ENCODE measurements around the gene OR8J3. TPM values are rescaled to one million over a fixed set of nuclear protein-coding genes. Genes with fewer than 3 reads are reported as not detected.
"Not testable (repeated sequence)": the region's sequence is repeated elsewhere in the genome, so short reads cannot be mapped to it uniquely, and the experiment has no call there.

The OR8J3 gene, protein sequence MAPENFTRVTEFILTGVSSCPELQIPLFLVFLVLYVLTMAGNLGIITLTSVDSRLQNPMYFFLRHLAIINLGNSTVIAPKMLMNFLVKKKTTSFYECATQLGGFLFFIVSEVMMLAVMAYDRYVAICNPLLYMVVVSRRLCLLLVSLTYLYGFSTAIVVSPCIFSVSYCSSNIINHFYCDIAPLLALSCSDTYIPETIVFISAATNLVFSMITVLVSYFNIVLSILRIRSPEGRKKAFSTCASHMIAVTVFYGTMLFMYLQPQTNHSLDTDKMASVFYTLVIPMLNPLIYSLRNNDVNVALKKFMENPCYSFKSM
- not detected for polyA plus RNA-seq (2012; ENCODE audit: low read depth, missing spikeins)

DNA sequence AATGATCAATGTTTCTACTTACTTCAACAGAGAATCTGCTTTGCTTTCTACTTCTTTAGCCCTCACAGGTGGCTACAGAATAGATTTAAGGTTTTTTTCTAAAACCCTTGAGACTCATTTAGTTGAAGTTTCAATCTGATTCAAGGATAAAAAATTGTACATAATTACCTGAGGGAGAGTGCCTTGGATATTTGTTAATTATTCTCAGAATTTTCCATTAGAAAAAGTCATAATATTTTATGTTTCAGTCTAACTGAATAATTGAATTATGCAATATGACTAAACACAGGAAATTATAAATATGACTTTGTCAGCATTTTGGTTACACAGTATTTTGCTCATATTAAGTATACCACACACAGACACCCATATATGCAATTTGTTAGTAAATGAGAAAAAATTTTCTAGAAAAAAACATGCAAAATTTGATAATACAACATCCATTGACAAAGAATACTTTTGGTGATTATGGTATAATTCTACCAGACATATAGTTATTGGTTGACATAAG lies at the start of gene OR8J3:
OR8J3 (minus strand) TSS at position 51 of the 511 bp plus-strand sequence. CDS start 2,483 bp downstream, outside the sequence.
- TF ChIP-seq PAX5 (IDR thresholded peaks at IDR 0.05; ENCODE audit: insufficient read depth, low read length, severe bottlenecking) (no peak), SPI1 (IDR thresholded peaks at IDR 0.05; ENCODE audit: low read depth, low read length) (no peak), POLR2A (IDR thresholded peaks at IDR 0.05; ENCODE audit: low read depth, low read length) (no peak), TAF1 (IDR thresholded peaks at IDR 0.05; ENCODE audit: low read depth, low read length) (no peak), POLR2AphosphoS5 (IDR thresholded peaks at IDR 0.05; ENCODE audit: low read depth, low read length) (no peak), POU2F2 (IDR thresholded peaks at IDR 0.05; ENCODE audit: low read depth, low read length) (no peak)
- no peak for FAIRE-seq

DNA sequence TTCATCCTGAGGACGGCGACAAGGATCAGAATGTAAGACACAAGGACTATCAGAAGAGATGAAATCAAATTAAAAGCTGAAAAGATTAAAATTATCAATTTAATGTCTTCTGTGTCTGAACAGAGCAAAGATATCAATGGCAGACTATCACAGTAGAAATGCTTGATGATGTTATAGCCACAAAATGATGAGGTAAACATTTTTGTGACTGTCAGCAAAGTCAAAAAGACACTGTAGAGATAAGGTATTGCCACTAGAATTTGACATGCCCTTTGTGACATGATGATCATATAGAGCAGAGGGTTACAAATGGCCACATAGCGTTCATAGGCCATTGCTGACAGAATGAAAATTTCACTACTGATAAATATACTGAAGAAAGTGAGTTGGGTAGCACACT lies 48.6 kb upstream of the OR8J3 start:
- DNase-seq (ENCODE audit: insufficient read length, low spot score) (no peak), FAIRE-seq (no peak)
- TF ChIP-seq POU2F2 (IDR thresholded peaks at IDR 0.05; ENCODE audit: low read depth, low read length) (no peak), SPI1 (IDR thresholded peaks at IDR 0.05; ENCODE audit: low read depth, low read length) (no peak), POLR2A (IDR thresholded peaks at IDR 0.05; ENCODE audit: low read depth, low read length) (no peak), TAF1 (IDR thresholded peaks at IDR 0.05; ENCODE audit: low read depth, low read length) (no peak), POLR2AphosphoS5 (IDR thresholded peaks at IDR 0.05; ENCODE audit: low read depth, low read length) (no peak), PAX5 (IDR thresholded peaks at IDR 0.05; ENCODE audit: insufficient read depth, low read length, severe bottlenecking) (no peak)

More for the DNA sequence above, at the start of gene OR8J3:
- DNase-seq (ENCODE audit: insufficient read length, low spot score): no peak

- FAIRE-seq: no peak
- DNase-seq (ENCODE audit: insufficient read length, low spot score): no peak
- TF ChIP-seq POLR2AphosphoS5 (IDR thresholded peaks at IDR 0.05; ENCODE audit: low read depth, low read length): no peak
- no peak for TF ChIP-seq PAX5 (IDR thresholded peaks at IDR 0.05; ENCODE audit: insufficient read depth, low read length, severe bottlenecking)
- no peak for TF ChIP-seq POLR2A (IDR thresholded peaks at IDR 0.05; ENCODE audit: low read depth, low read length)
- TF ChIP-seq SPI1 (IDR thresholded peaks at IDR 0.05; ENCODE audit: low read depth, low read length): no peak
- TF ChIP-seq POU2F2 (IDR thresholded peaks at IDR 0.05; ENCODE audit: low read depth, low read length): no peak
- TF ChIP-seq TAF1 (IDR thresholded peaks at IDR 0.05; ENCODE audit: low read depth, low read length): no peak
These were observed 43.5 kb upstream of the OR8J3 start for GRCh38 chr11:56183459-56183858.

- no peak for FAIRE-seq
- no peak for TF ChIP-seq PAX5 (IDR thresholded peaks at IDR 0.05; ENCODE audit: insufficient read depth, low read length, severe bottlenecking)
- TF ChIP-seq SPI1 (IDR thresholded peaks at IDR 0.05; ENCODE audit: low read depth, low read length): no peak
- no peak for TF ChIP-seq POLR2AphosphoS5 (IDR thresholded peaks at IDR 0.05; ENCODE audit: low read depth, low read length)
- TF ChIP-seq POLR2A (IDR thresholded peaks at IDR 0.05; ENCODE audit: low read depth, low read length): no peak
- TF ChIP-seq TAF1 (IDR thresholded peaks at IDR 0.05; ENCODE audit: low read depth, low read length): no peak
- no peak for TF ChIP-seq POU2F2 (IDR thresholded peaks at IDR 0.05; ENCODE audit: low read depth, low read length)
- no peak for DNase-seq (ENCODE audit: insufficient read length, low spot score)
These were observed 36.3 kb upstream of the OR8J3 start, which contains the start of gene OR5J2 for GRCh38 chr11:56176318-56176717. TSS of gene OR5J2 (plus strand) at chr11:56176618. CDS start at chr11:56176618, 0 bp downstream.

GRCh38 chr11:56172256-56172830 lies 32.3 kb upstream of the OR8J3 start:
- no peak for DNase-seq (ENCODE audit: insufficient read length, low spot score)
- FAIRE-seq: no peak
- TF ChIP-seq POLR2AphosphoS5 (IDR thresholded peaks at IDR 0.05; ENCODE audit: low read depth, low read length) (no peak), SPI1 (IDR thresholded peaks at IDR 0.05; ENCODE audit: low read depth, low read length) (no peak), POLR2A (IDR thresholded peaks at IDR 0.05; ENCODE audit: low read depth, low read length) (no peak), PAX5 (IDR thresholded peaks at IDR 0.05; ENCODE audit: insufficient read depth, low read length, severe bottlenecking) (no peak), POU2F2 (IDR thresholded peaks at IDR 0.05; ENCODE audit: low read depth, low read length) (no peak)

DNA sequence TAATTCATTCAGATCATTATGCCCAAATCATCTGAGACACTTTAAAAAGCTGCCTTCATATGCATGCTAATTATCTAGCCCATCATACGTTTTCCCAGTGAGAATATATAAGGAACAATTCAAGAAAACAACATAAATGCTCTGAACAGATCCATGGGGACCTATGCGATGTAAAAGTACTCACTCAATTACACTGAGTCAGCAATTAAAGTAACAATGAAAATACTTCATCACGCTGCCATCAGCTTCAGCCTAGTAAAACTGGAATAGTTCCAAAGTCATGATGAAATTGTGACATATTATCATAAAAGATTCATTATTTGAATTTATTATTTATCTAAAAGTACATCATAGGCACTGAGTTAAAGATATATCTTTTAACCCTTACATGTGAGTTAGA lies 23.8 kb upstream of the OR8J3 start:
- TF ChIP-seq SPI1 (IDR thresholded peaks at IDR 0.05; ENCODE audit: low read depth, low read length): no peak
- no peak for TF ChIP-seq POU2F2 (IDR thresholded peaks at IDR 0.05; ENCODE audit: low read depth, low read length)
- no peak for TF ChIP-seq POLR2AphosphoS5 (IDR thresholded peaks at IDR 0.05; ENCODE audit: low read depth, low read length)
- no peak for TF ChIP-seq PAX5 (IDR thresholded peaks at IDR 0.05; ENCODE audit: insufficient read depth, low read length, severe bottlenecking)
- TF ChIP-seq TAF1 (IDR thresholded peaks at IDR 0.05; ENCODE audit: low read depth, low read length): no peak

GRCh38 chr11:56160217-56160616 lies 20.2 kb upstream of the OR8J3 start, which contains the start of gene OR8K5:
TSS of gene OR8K5 (minus strand) at chr11:56160317. CDS start at chr11:56160317, 0 bp downstream.
- no peak for TF ChIP-seq SPI1 (IDR thresholded peaks at IDR 0.05; ENCODE audit: low read depth, low read length)
- no peak for TF ChIP-seq POU2F2 (IDR thresholded peaks at IDR 0.05; ENCODE audit: low read depth, low read length)
- TF ChIP-seq TAF1 (IDR thresholded peaks at IDR 0.05; ENCODE audit: low read depth, low read length): no peak
- no peak for TF ChIP-seq PAX5 (IDR thresholded peaks at IDR 0.05; ENCODE audit: insufficient read depth, low read length, severe bottlenecking)
- TF ChIP-seq POLR2A (IDR thresholded peaks at IDR 0.05; ENCODE audit: low read depth, low read length): no peak
- FAIRE-seq (no peak), DNase-seq (ENCODE audit: insufficient read length, low spot score) (no peak)

More for the DNA sequence above, 23.8 kb upstream of the OR8J3 start:
- DNase-seq (ENCODE audit: insufficient read length, low spot score): no peak
- no peak for FAIRE-seq

DNA sequence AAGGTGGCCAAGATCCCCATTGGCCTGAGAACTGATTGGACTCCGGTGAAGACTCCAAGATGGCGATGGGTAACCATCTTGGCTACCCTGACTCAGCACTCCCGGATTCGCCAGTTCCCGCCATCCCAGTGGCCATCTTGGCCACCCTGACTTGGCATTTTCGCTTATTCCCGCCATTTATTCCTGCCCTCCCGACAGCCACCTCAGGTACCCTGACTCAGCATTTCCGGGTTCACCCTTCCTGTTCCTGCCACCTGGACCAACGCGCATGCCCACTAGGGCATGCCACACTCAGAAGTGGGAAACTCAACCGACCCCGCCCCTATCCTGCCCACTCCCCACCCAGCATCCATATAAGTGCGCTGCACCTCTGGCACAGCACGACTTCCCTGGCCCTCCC lies 12.3 kb upstream of the OR8J3 start:
- DNase-seq (ENCODE audit: insufficient read length, low spot score) (no peak), FAIRE-seq (no peak)
- TF ChIP-seq PAX5 (IDR thresholded peaks at IDR 0.05; ENCODE audit: insufficient read depth, low read length, severe bottlenecking): no peak

DNA sequence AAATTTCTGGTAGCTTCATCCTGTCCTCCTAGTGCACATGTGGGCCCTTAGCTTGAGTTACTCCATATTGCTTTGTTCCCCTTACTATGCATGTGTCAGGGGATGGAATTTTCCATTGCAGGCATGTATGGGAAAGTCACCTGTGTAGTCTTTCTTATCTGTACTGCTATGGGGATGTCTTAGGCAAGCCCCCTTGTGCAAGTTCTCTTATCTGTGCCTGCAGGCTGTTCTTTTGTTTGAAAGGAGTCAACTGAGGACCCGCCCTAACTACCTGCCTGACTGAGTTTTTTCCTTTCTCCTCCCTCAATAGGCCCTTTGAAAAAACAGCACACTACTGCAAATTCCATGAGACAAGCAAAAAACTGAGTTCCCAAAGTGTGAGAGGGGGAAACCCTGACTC lies 11.4 kb upstream of the OR8J3 start:
- no peak for TF ChIP-seq SPI1 (IDR thresholded peaks at IDR 0.05; ENCODE audit: low read depth, low read length)
- TF ChIP-seq PAX5 (IDR thresholded peaks at IDR 0.05; ENCODE audit: insufficient read depth, low read length, severe bottlenecking): no peak
- TF ChIP-seq POU2F2 (IDR thresholded peaks at IDR 0.05; ENCODE audit: low read depth, low read length): no peak
- no peak for TF ChIP-seq POLR2AphosphoS5 (IDR thresholded peaks at IDR 0.05; ENCODE audit: low read depth, low read length)
- TF ChIP-seq POLR2A (IDR thresholded peaks at IDR 0.05; ENCODE audit: low read depth, low read length): no peak
- no peak for TF ChIP-seq TAF1 (IDR thresholded peaks at IDR 0.05; ENCODE audit: low read depth, low read length)
- DNase-seq (ENCODE audit: insufficient read length, low spot score) (no peak), FAIRE-seq (no peak)

DNA sequence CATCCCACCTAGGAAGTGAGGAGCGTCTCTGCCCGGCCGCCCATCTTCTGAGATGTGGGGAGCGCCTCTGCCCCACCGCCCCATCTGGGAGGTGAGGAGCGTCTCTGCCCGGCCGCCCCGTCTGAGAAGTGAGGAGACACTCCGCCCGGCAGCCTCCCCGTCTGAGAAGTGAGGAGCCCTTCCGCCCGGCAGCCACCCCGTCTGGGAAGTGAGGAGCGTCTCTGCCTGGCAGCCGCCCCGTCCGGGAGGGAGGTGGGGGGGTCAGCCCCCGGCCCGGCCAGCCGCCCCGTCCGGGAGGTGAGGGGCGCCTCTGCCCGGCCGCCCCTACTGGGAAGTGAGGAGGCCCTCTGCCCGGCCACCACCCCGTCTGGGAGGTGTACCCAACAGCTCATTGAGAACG lies 3.7 kb upstream of the OR8J3 start:
- not testable (repeated sequence) for FAIRE-seq; DNase-seq (ENCODE audit: insufficient read length, low spot score)
